ENCODE results near the gene VAMP8. TPM values are rescaled to one million over a fixed set of nuclear protein-coding genes. Genes with fewer than 3 reads are reported as not detected.

VAMP8 gene
- 11.8 and 14.0 TPM in 2 replicates for total RNA-seq

GRCh38 chr2:85577386-85578242 is at the start of gene VAMP8:
Gene VAMP8, plus strand, starts transcription at chr2:85577586. Its CDS starts 61 bp downstream, at chr2:85577647.

DNA sequence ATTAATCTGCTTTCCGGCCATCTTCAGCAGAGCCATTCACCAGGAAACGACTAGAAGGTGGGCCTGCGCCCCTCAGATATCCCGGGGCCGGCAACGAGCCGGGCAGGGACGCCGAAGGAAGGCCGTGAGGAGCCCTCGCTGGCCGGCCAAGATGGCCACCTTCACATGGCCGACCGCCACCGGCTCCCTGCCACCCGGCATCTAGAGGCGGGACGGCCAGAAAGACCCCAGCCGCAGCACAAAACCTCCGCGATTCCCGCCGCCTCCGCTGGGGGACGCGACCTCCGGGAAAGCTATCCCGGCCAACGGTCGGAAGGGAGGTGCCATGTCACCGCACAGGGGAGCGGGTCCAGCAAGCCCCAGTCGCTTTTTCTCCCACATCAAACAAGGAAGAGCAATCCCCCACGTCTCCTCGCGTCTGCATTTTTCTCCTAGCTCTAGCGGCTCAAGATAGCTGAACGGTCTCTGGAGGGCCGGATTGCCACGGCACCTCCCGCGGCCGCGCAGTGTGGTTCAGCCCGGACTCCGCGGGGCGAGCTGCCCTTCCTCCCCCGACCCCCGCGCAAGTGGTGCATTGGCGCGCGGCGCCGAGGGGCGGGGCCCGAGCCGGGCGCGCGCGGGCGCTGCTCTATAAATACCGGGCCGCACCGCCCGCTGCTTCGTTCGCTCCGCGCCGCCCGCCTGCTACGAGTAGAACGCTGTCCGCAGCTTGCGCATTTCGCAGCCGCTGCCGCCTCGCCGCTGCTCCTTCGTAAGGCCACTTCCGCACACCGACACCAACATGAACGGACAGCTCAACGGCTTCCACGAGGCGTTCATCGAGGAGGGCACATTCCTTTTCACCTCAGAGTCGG is 38.7 kb upstream of the VAMP8 start, which contains the start of gene MAT2A:
TSS of gene MAT2A (plus strand) at position 662 of the 854 bp plus-strand sequence. CDS start at position 782, 120 bp downstream.

GRCh38 chr2:85561280-85562212 is 15.8 kb upstream of the VAMP8 start, which contains the start of gene GGCX:
Gene GGCX, minus strand, starts transcription at chr2:85561493. Its CDS starts 65 bp downstream, at chr2:85561428.

DNA sequence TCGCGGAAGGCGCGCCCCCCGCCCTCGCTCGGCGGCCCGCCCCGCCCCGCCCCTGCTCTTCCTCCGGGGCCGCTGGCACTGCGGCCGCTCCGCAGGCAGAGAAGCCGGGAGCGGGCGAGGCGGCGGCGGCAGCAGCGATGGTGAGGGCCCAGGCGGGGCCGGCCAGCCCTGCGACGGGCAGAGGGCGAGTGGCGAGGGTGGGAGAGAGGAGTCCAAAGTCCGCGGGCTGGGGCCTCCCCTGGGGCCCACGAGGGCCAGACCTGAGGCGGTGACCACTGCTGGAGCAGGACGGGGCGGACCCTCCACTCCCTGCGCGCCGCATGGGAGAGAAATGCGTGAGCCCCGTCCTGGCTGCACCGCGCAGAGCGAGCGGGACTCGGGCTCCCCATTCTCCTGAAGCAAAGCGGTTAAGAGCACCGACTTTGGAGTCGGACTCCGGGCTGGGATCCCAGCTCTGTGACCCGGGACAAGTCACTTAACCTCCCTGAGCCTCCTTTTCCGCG is 7.0 kb downstream of the VAMP8 start, which contains the start of gene VAMP5:
TSS of gene VAMP5 (plus strand) at position 78 of the 503 bp plus-strand sequence. CDS start at position 138, 60 bp downstream.

DNA sequence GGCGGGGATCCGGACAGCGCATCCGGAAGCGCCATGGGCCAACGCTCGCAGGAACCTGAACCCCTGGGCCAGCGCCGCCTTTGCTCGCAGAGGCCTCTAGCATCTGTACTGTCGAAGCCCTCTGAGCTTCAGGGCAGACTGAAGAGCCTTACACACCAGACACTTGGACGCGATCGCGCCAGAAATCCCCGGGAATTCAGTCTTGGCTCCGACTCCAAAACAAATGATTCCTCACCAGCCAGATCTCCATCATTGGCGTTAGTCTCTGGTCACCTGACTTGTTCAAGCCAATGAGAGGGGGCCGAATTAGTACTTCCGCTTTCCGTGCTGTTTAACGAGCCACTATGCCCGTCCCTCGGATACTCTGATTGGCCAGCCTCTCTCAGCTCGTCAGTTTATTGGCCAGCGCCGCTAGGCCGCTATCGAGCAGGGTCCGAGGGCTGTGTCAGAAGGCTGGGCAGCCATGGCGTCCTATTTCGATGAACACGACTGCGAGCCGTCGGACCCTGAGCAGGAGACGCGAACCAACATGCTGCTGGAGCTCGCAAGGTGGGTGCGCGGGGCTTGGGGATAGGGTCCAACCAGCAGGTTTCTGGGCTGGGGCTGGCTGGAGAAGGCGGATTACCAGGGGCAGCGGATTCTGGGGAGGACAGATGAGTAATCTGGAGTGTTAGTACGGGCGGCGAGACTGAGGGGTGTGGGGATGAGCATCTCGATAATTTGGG is 18.1 kb downstream of the VAMP8 start, which contains the start of gene RNF181:
TSS of gene RNF181 (plus strand) at position 445 of the 725 bp plus-strand sequence. CDS start at position 464, 19 bp downstream.

DNA sequence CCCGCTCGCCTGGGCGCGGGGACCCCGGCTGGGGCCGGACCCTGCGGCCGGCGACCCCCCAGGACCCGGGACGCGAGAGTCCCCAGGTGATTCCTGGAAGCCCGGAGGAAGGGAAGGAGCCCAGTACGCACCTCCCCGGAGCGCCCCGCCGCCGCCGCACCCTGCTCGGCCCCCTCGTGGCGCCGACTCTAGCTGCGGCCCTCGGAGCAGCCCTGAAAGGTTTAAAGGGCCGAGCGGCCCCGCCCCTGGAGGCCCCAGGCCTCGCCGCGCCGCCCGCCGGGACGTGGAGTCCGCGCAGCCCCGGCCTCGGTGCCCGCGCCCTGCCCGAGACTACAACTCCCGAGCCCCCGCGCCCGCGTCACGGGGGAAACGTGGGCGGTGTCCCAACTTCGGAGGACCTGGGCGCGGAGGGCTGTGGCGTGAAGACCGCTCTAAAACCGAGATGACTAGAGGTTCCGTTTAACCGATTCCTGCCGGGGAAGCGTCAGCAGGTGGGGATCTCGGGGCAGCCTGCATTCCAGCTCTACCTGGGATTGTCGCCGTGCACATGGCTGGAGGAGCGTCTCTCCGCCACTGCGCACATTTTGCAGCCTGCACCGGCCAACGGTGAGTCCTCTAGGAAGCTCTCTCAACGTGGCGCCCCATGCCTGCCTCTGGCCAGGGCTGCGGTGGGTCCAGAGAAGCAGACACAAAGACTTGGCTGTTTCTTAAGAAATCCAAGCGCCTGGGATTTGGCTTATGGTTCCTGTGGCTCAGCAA is 25.3 kb downstream of the VAMP8 start, which contains the start of gene TMEM150A:
TSS of gene TMEM150A (minus strand) at position 223 of the 759 bp plus-strand sequence. CDS start 750 bp downstream, outside the sequence.

DNA sequence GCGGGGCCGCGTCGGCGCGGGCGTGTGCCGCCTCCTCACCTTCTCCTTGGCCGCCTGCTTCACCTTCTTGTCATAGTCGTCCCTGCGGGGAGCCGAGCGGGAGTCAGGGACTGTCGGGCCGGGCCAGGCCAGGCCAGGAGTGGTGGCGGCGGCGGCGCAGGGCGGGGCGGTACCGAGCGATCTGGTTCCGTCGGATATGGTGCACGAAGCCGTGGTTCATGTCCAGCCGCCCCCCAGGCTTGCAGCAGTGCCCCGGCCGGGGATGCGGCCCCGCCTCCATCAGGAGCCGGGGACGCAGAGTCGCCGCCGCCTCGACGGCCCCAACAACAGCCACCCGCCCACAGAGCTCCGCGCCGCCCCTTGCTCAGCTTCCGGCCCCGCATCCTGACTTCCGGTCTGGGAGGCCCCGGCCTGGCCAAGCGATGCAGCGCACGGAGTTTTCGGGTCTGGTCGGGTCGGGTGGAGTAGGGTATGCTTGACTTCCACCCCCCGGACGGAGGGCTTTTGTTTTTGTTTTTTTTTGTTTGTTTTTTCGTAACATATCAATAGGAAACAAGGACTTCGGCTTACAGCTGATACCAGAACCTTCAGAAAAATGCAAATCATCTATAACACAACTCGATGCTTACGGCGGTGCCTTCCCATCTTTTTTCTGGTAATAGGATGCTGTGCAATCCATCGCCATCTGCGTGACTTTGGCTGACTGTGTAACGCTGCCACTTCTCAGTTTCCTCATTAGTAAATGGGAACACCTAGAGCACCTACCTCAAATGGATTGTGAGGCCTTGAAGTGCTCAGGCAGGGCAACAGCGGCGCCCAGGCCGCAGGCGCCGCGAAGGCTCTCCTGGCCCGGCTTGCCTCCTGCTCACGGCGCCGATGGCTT is 34.6 kb downstream of the VAMP8 start, which contains the start of gene C2orf68:
TSS of gene C2orf68 (minus strand) at position 362 of the 883 bp plus-strand sequence. CDS start at position 280, 82 bp downstream.

Small RNAs within 50 kb of the gene (small RNA-seq; reads per million reads assigned to genes)
- not detected for gene RN7SL126P (ENCODE audit: low replicate concordance)

Other genes with a start within 250 kb of the VAMP8 start
- 118 and 181 TPM in 2 replicates for gene TGOLN2, start 249.6 kb upstream of the VAMP8 start, total RNA-seq
- 50.3 and 51.6 TPM in 2 replicates for gene RETSAT, start 223.1 kb upstream of the VAMP8 start, total RNA-seq
- 11.6 and 19.9 TPM in 2 replicates for gene ELMOD3, start 222.8 kb upstream of the VAMP8 start, total RNA-seq
- 40.5 and 55.7 TPM in 2 replicates for gene CAPG, start 167.2 kb upstream of the VAMP8 start, total RNA-seq
- gene SH2D6, start 158.9 kb upstream of the VAMP8 start, total RNA-seq = not detected in 2 replicates
- 134 and 154 TPM in 2 replicates for gene MAT2A, start 38.4 kb upstream of the VAMP8 start, total RNA-seq
- gene GGCX, start 16.1 kb upstream of the VAMP8 start, total RNA-seq = 54.9 and 56.6 TPM in 2 replicates
- 14.7 and 22.8 TPM in 2 replicates for gene VAMP5, start 6.8 kb downstream of the VAMP8 start, total RNA-seq
- 147 and 289 TPM in 2 replicates for gene RNF181, start 18.2 kb downstream of the VAMP8 start, total RNA-seq
- 14.6 and 17.7 TPM in 2 replicates for gene TMEM150A, start 25.1 kb downstream of the VAMP8 start, total RNA-seq
- 14.0 and 14.7 TPM in 2 replicates for gene C2orf68, start 34.5 kb downstream of the VAMP8 start, total RNA-seq
- 46.8 and 49.1 TPM in 2 replicates for gene USP39, start 38.6 kb downstream of the VAMP8 start, total RNA-seq
- not detected in 2 replicates for gene SFTPB, start 90.6 kb downstream of the VAMP8 start, total RNA-seq
- not detected in 2 replicates for gene GNLY, start 116.8 kb downstream of the VAMP8 start, total RNA-seq
- 3.6 and 10.9 TPM in 2 replicates for gene ATOH8, start 176.4 kb downstream of the VAMP8 start, total RNA-seq

Measured in placental pericyte (primary cell).